ENCODE results near the gene SPAG6.

Gene SPAG6

GRCh38 chr10:22447068-22447467, 101.8 kb downstream of the SPAG6 start:
- Histone ChIP-seq H3K27me3 (ENCODE audit: control insufficient read depth in 1 of 2, insufficient read depth in 2 of 2, low read length in 2 of 2) (peaks cover 0 to 5% of the 10 kb centered on the region in 2 donors), H3K9me3 (ENCODE audit: control insufficient read depth in 2 of 2, low read length in 2 of 2) (no peaks in the 10 kb centered on the region), H3K4me1 (ENCODE audit: control insufficient read depth, insufficient read depth, low read length) (no peaks in the 10 kb centered on the region), H3K27ac (ENCODE audit: low read length) (no peak overlapping the region), H3K36me3 (ENCODE audit: control insufficient read depth in 2 of 2, insufficient read depth in 2 of 2, low read length in 2 of 2) (no peaks in the 10 kb centered on the region), H3K4me3 (ENCODE audit: low read length in 2 of 2) (no peak overlapping the region), H3K9ac (ENCODE audit: low read length in 2 of 2) (no peak overlapping the region)

GRCh38 chr10:22451346-22451745, 106.0 kb downstream of the SPAG6 start:
- H3K9me3 ChIP-seq (ENCODE audit: control insufficient read depth in 2 of 2, low read length in 2 of 2), result no peaks in the 10 kb centered on the region
- no peak overlapping the region for H3K9ac ChIP-seq (ENCODE audit: low read length in 2 of 2)
- no peaks in the 10 kb centered on the region for H3K36me3 ChIP-seq (ENCODE audit: control insufficient read depth in 2 of 2, insufficient read depth in 2 of 2, low read length in 2 of 2)
- H3K27ac ChIP-seq (ENCODE audit: low read length), result no peak overlapping the region
- peaks cover 0 to 7% of the 10 kb centered on the region in 2 donors for H3K27me3 ChIP-seq (ENCODE audit: control insufficient read depth in 1 of 2, insufficient read depth in 2 of 2, low read length in 2 of 2)
- H3K4me1 ChIP-seq (ENCODE audit: control insufficient read depth, insufficient read depth, low read length), result no peaks in the 10 kb centered on the region
- no peak overlapping the region for H3K4me3 ChIP-seq (ENCODE audit: low read length in 2 of 2)

- no peaks in the 10 kb centered on the region for H3K36me3 ChIP-seq (ENCODE audit: control insufficient read depth in 2 of 2, insufficient read depth in 2 of 2, low read length in 2 of 2)
- no peak overlapping the region for H3K27ac ChIP-seq (ENCODE audit: low read length)
- H3K27me3 ChIP-seq (ENCODE audit: control insufficient read depth in 1 of 2, insufficient read depth in 2 of 2, low read length in 2 of 2), result peaks cover 0 to 4% of the 10 kb centered on the region in 2 donors
- no peak overlapping the region for H3K9ac ChIP-seq (ENCODE audit: low read length in 2 of 2)
- H3K4me3 ChIP-seq (ENCODE audit: low read length in 2 of 2), result no peak overlapping the region
- H3K9me3 ChIP-seq (ENCODE audit: control insufficient read depth in 2 of 2, low read length in 2 of 2), result no peaks in the 10 kb centered on the region
- no peaks in the 10 kb centered on the region for H3K4me1 ChIP-seq (ENCODE audit: control insufficient read depth, insufficient read depth, low read length)
Observed at GRCh38 chr10:22453320-22453719, 108.0 kb downstream of the SPAG6 start.

GRCh38 chr10:22453948-22454591, 108.8 kb downstream of the SPAG6 start:
- no peak overlapping the region for H3K9ac ChIP-seq (ENCODE audit: low read length in 2 of 2)

GRCh38 chr10:22454634-22455033, 109.3 kb downstream of the SPAG6 start:
- H3K9me3 ChIP-seq (ENCODE audit: control insufficient read depth in 2 of 2, low read length in 2 of 2), result no peaks in the 10 kb centered on the region
- no peak overlapping the region for H3K27ac ChIP-seq (ENCODE audit: low read length)
- H3K9ac ChIP-seq (ENCODE audit: low read length in 2 of 2), result no peak overlapping the region
- H3K27me3 ChIP-seq (ENCODE audit: control insufficient read depth in 1 of 2, insufficient read depth in 2 of 2, low read length in 2 of 2), result peaks cover 0 to 2% of the 10 kb centered on the region in 2 donors
- no peaks in the 10 kb centered on the region for H3K36me3 ChIP-seq (ENCODE audit: control insufficient read depth in 2 of 2, insufficient read depth in 2 of 2, low read length in 2 of 2)
- no peaks in the 10 kb centered on the region for H3K4me1 ChIP-seq (ENCODE audit: control insufficient read depth, insufficient read depth, low read length)
- no peak overlapping the region for H3K4me3 ChIP-seq (ENCODE audit: low read length in 2 of 2)

More at GRCh38 chr10:22453948-22454591, 108.8 kb downstream of the SPAG6 start:
- Histone ChIP-seq H3K4me3 (ENCODE audit: low read length in 2 of 2) (no peak overlapping the region), H3K36me3 (ENCODE audit: control insufficient read depth in 2 of 2, insufficient read depth in 2 of 2, low read length in 2 of 2) (no peaks in the 10 kb centered on the region), H3K4me1 (ENCODE audit: control insufficient read depth, insufficient read depth, low read length) (no peaks in the 10 kb centered on the region), H3K9me3 (ENCODE audit: control insufficient read depth in 2 of 2, low read length in 2 of 2) (no peaks in the 10 kb centered on the region), H3K27me3 (ENCODE audit: control insufficient read depth in 1 of 2, insufficient read depth in 2 of 2, low read length in 2 of 2) (peaks cover 0 to 3% of the 10 kb centered on the region in 2 donors), H3K27ac (ENCODE audit: low read length) (no peak overlapping the region)

- Histone ChIP-seq H3K4me1 (ENCODE audit: control insufficient read depth, insufficient read depth, low read length) (no peaks in the 10 kb centered on the region), H3K36me3 (ENCODE audit: control insufficient read depth in 2 of 2, insufficient read depth in 2 of 2, low read length in 2 of 2) (no peaks in the 10 kb centered on the region), H3K4me3 (ENCODE audit: low read length in 2 of 2) (no peak overlapping the region), H3K27ac (ENCODE audit: low read length) (no peak overlapping the region), H3K9me3 (ENCODE audit: control insufficient read depth in 2 of 2, low read length in 2 of 2) (no peaks in the 10 kb centered on the region), H3K9ac (ENCODE audit: low read length in 2 of 2) (no peak overlapping the region), H3K27me3 (ENCODE audit: control insufficient read depth in 1 of 2, insufficient read depth in 2 of 2, low read length in 2 of 2) (peaks cover 2% of the 10 kb centered on the region in 2 donors)
Observed at GRCh38 chr10:22455068-22455857, 110.0 kb downstream of the SPAG6 start.

GRCh38 chr10:22456486-22456885, 111.2 kb downstream of the SPAG6 start:
- Histone ChIP-seq H3K27ac (ENCODE audit: low read length) (no peak overlapping the region), H3K4me1 (ENCODE audit: control insufficient read depth, insufficient read depth, low read length) (no peaks in the 10 kb centered on the region), H3K4me3 (ENCODE audit: low read length in 2 of 2) (no peak overlapping the region), H3K36me3 (ENCODE audit: control insufficient read depth in 2 of 2, insufficient read depth in 2 of 2, low read length in 2 of 2) (no peaks in the 10 kb centered on the region), H3K9ac (ENCODE audit: low read length in 2 of 2) (no peak overlapping the region), H3K27me3 (ENCODE audit: control insufficient read depth in 1 of 2, insufficient read depth in 2 of 2, low read length in 2 of 2) (peaks cover 2 to 3% of the 10 kb centered on the region in 2 donors), H3K9me3 (ENCODE audit: control insufficient read depth in 2 of 2, low read length in 2 of 2) (no peaks in the 10 kb centered on the region)

- H3K9me3 ChIP-seq (ENCODE audit: control insufficient read depth in 2 of 2, low read length in 2 of 2), result no peaks in the 10 kb centered on the region
- H3K9ac ChIP-seq (ENCODE audit: low read length in 2 of 2), result no peak overlapping the region
- H3K36me3 ChIP-seq (ENCODE audit: control insufficient read depth in 2 of 2, insufficient read depth in 2 of 2, low read length in 2 of 2), result no peaks in the 10 kb centered on the region
- no peak overlapping the region for H3K4me3 ChIP-seq (ENCODE audit: low read length in 2 of 2)
- peaks cover 0 to 3% of the 10 kb centered on the region in 2 donors for H3K27me3 ChIP-seq (ENCODE audit: control insufficient read depth in 1 of 2, insufficient read depth in 2 of 2, low read length in 2 of 2)
- no peak overlapping the region for H3K27ac ChIP-seq (ENCODE audit: low read length)
- no peaks in the 10 kb centered on the region for H3K4me1 ChIP-seq (ENCODE audit: control insufficient read depth, insufficient read depth, low read length)
Observed at GRCh38 chr10:22458272-22459038, 113.2 kb downstream of the SPAG6 start.

- H3K27me3 ChIP-seq (ENCODE audit: control insufficient read depth in 1 of 2, insufficient read depth in 2 of 2, low read length in 2 of 2), result peaks cover under 1 to 3% of the 10 kb centered on the region in 2 donors
- no peaks in the 10 kb centered on the region for H3K36me3 ChIP-seq (ENCODE audit: control insufficient read depth in 2 of 2, insufficient read depth in 2 of 2, low read length in 2 of 2)
Observed at GRCh38 chr10:22459496-22459895, 114.2 kb downstream of the SPAG6 start.

GRCh38 chr10:22460101-22460500, 114.8 kb downstream of the SPAG6 start:
- no peak overlapping the region for H3K27ac ChIP-seq (ENCODE audit: low read length)
- H3K9ac ChIP-seq (ENCODE audit: low read length in 2 of 2), result no peak overlapping the region
- no peaks in the 10 kb centered on the region for H3K4me1 ChIP-seq (ENCODE audit: control insufficient read depth, insufficient read depth, low read length)
- H3K27me3 ChIP-seq (ENCODE audit: control insufficient read depth in 1 of 2, insufficient read depth in 2 of 2, low read length in 2 of 2), result peaks cover 2 to 3% of the 10 kb centered on the region in 2 donors
- no peaks in the 10 kb centered on the region for H3K9me3 ChIP-seq (ENCODE audit: control insufficient read depth in 2 of 2, low read length in 2 of 2)
- no peaks in the 10 kb centered on the region for H3K36me3 ChIP-seq (ENCODE audit: control insufficient read depth in 2 of 2, insufficient read depth in 2 of 2, low read length in 2 of 2)
- no peak overlapping the region for H3K4me3 ChIP-seq (ENCODE audit: low read length in 2 of 2)

More at GRCh38 chr10:22459496-22459895, 114.2 kb downstream of the SPAG6 start:
- Histone ChIP-seq H3K9me3 (ENCODE audit: control insufficient read depth in 2 of 2, low read length in 2 of 2) (no peaks in the 10 kb centered on the region), H3K4me3 (ENCODE audit: low read length in 2 of 2) (no peak overlapping the region), H3K4me1 (ENCODE audit: control insufficient read depth, insufficient read depth, low read length) (no peaks in the 10 kb centered on the region), H3K9ac (ENCODE audit: low read length in 2 of 2) (no peak overlapping the region), H3K27ac (ENCODE audit: low read length) (no peak overlapping the region)
